ENCODE results near the gene OSM.

The OSM gene

DNA sequence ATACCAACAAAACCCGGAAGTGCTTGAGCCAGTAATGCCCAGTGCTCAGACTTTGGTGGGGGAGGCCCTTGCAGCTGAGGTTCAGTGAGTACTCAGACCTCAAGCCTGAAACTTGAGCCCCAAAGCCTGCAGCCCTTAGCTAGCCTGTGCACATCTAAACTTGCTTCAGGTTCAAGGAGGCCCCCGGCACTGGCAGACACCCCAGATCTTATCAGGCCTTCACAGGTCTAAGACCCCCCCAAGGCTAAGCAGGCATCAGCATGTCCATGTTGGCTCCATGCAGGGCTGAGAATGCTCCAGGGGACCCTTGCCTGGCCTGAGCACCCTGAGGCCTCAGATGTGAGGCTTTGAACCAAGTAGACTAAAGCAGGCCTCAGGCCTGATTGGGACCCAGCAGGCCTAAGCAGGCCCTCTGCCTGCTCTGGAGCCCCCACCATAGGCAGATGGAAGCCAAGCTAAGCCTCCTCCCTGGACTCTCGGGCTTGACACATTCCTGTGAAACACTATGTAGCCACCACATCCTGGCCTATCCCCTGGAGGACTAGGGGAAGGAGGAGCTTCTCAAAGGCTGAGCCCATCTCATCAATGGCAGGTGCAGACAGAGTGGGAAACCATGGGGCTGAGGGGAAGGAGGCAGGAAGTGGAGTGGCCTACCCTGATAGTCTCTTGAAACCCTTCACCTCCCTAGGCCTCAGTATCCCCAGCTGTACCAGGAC lies 23.8 kb upstream of the OSM start:
- POLR2A ChIA-PET, result interaction anchor here (2.1 kb wide), 1 partner anchor 36 kb away, joined by 7 read pairs; the partner anchor contains the start of gene TBC1D10A
- TF ChIP-seq, protein P1, sequence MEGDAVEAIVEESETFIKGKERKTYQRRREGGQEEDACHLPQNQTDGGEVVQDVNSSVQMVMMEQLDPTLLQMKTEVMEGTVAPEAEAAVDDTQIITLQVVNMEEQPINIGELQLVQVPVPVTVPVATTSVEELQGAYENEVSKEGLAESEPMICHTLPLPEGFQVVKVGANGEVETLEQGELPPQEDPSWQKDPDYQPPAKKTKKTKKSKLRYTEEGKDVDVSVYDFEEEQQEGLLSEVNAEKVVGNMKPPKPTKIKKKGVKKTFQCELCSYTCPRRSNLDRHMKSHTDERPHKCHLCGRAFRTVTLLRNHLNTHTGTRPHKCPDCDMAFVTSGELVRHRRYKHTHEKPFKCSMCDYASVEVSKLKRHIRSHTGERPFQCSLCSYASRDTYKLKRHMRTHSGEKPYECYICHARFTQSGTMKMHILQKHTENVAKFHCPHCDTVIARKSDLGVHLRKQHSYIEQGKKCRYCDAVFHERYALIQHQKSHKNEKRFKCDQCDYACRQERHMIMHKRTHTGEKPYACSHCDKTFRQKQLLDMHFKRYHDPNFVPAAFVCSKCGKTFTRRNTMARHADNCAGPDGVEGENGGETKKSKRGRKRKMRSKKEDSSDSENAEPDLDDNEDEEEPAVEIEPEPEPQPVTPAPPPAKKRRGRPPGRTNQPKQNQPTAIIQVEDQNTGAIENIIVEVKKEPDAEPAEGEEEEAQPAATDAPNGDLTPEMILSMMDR (IDR thresholded peaks at IDR 0.05; ENCODE audit: control extremely low read depth, extremely low read depth, low read depth, missing control alignments), result no peak
- CTCF ChIA-PET, result interaction anchor here (1.6 to 10.0 kb wide), 9 partner anchors 11 to 184 kb away, joined by 3 to 307 read pairs (median 55); partner anchors contain the start of genes OSM, RNF215 and TBC1D10A
- peak; percentile 43 for DNase-seq (ENCODE audit: extremely low spot score)

GRCh38 chr22:30289980-30290313 lies 23.3 kb upstream of the OSM start:
- TF ChIP-seq, protein P1 (IDR thresholded peaks at IDR 0.05; ENCODE audit: control extremely low read depth, extremely low read depth, low read depth, missing control alignments), result no peak
- CTCF ChIA-PET, result interaction anchor here (1.6 to 10.0 kb wide), 10 partner anchors 11 to 183 kb away, joined by 3 to 307 read pairs (median 44); partner anchors contain the start of genes OSM, RNF215 and TBC1D10A
- POLR2A ChIA-PET, result interaction anchor here (2.1 kb wide), 1 partner anchor 37 kb away, joined by 7 read pairs; the partner anchor contains the start of gene TBC1D10A
- DNase-seq (ENCODE audit: extremely low spot score), result no peak

DNA sequence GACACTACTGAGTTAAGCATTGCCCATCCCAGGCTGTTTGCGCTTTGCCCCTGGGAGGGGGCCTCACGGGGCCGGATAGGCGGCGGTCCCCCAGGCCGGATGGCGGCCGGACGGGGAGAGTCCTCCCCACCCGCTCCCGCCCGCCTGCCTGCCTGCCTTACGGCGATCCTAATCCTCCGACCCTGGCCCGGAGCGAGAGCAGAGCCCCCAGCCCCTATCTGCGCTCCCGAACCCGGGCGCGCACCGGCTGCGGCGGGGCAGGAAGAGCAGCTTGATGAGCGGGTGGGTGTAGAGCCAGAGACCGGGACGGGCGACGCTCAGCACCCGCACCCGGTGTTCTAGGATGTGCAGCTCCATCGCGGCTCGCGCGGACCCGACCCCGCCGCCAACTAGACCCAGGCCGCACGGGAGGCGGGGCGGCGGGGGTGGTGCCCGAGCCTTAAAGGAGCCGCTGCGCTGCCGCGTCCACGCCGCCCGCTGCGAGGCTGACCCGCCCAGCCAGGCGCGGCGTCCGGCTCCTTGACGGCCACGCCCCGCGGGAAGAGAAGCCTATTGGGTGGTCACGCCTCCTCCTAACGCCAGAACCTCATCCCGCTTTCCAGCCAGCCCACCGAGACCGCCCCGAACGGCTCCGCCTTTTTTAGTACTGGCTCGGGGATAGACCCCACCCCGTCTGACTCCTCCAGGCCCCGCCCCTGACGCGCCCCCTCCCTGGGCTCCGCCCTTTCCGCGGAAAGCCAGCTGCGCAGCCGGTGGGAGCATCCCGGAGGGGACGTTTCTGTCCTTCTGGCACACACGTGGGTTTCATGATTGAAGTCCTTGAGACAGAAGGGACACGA lies 22.7 kb upstream of the OSM start, which contains the start of gene CASTOR1:
Gene CASTOR1, minus strand, starts transcription at position 365 of the 839 bp plus-strand sequence. Its CDS starts 8 bp downstream, at position 357.
- ChIA-PET POLR2A (interaction anchor here (2.1 kb wide), 1 partner anchor 38 kb away, joined by 7 read pairs; the partner anchor contains the start of gene TBC1D10A), CTCF (interaction anchor here (0.9 to 10.0 kb wide), 18 partner anchors 10 to 195 kb away, joined by 3 to 307 read pairs (median 18); partner anchors contain the start of genes CCDC157, OSM, RNF215 and SEC14L2)
- TF ChIP-seq, protein P1 (IDR thresholded peaks at IDR 0.05; ENCODE audit: control extremely low read depth, extremely low read depth, low read depth, missing control alignments), result no peak

DNA sequence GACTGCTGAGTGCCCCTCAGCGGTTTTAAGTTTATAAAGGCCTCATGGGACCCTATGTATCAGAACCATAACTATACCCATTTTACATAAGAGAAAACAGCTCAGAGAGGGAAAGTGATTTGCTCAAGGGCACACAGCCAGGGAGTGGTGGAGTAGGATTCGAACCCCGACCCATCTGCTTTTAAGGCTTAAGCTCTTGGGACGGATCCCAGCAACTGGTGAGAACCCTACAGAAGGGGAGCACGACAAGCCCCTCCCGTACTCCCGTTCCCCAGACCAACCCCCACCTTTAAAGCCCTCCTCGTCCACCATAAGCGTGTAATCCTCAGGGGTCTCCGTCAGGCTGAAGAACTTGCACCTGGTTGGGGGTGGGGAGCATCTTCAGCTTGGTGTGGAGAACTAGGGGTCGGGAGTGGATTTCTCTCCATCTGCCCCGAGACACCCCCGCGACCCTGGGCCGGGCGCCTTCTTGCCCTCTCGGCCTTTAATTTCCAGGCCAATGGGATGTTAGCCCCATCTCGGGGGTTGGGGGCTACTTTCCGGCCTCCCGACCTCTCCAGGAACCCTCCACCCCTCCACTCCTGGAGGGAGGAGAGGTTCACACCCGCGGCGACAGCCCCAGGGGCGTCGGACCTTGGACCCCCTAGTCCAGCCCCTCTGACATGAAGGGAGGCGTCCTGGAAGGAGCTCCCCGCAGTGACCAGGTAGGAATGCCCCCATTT lies 21.9 kb upstream of the OSM start:
- DNase-seq (ENCODE audit: extremely low spot score), result no peak
- TF ChIP-seq, protein P1 (IDR thresholded peaks at IDR 0.05; ENCODE audit: control extremely low read depth, extremely low read depth, low read depth, missing control alignments), result no peak
- ChIA-PET POLR2A (interaction anchor here (0.5 to 1.3 kb wide), 3 partner anchors 99 to 183 kb away, joined by 3 to 6 read pairs (median 4); partner anchors contain the start of gene RNF215), CTCF (interaction anchor here (0.8 to 10.0 kb wide), 65 partner anchors 9 to 682 kb away, joined by 3 to 307 read pairs (median 7); partner anchors contain the start of genes CCDC157, MTFP1, OSM and RNF215)

More for the DNA sequence above, 22.7 kb upstream of the OSM start, which contains the start of gene CASTOR1:
- peak; percentile 98 for DNase-seq (ENCODE audit: extremely low spot score)

- TF ChIP-seq, protein P1 (IDR thresholded peaks at IDR 0.05; ENCODE audit: control extremely low read depth, extremely low read depth, low read depth, missing control alignments), result peak; percentile 86
- POLR2A ChIA-PET, result interaction anchor here (0.5 to 1.3 kb wide), 3 partner anchors 99 to 183 kb away, joined by 3 to 6 read pairs (median 4); partner anchors contain the start of gene RNF215
- CTCF ChIA-PET, result interaction anchor here (0.6 to 10.0 kb wide), 72 partner anchors 9 to 682 kb away, joined by 3 to 307 read pairs (median 6); partner anchors contain the start of genes CCDC157, MTFP1, OSM and RNF215
- DNase-seq (ENCODE audit: extremely low spot score), result peak; percentile 79
Measured at GRCh38 chr22:30287648-30288418, 21.2 kb upstream of the OSM start.

All from GM10248 (cell line).